H1 (cell line): ENCODE data around the gene OXER1. TPM values are rescaled to one million over a fixed set of nuclear protein-coding genes. Genes with fewer than 3 reads are reported as not detected.

ENCODE experiments used
- ATF3 ChIP-seq: IDR thresholded peaks from 2 replicates; pipeline ENCODE4 v1.6.1; 2011; ENCODE audit warnings: low read depth, mild to moderate bottlenecking, low read length; ENCODE audit not compliant: insufficient read depth
- BCL11A ChIP-seq, 2 experiments: IDR thresholded peaks; one replicate each; pipeline ENCODE4 v1.6.1; 2011; ENCODE audit warnings: low read depth in 2 of 2, low read length in 2 of 2, mild to moderate bottlenecking in 2 of 2
- CHD7 ChIP-seq: fragments of 300-600 bp; sonication (generic); IDR thresholded peaks from 2 replicates; pipeline ENCODE4 v1.7.1; 2012; ENCODE audit warnings: low read length, moderate library complexity, mild to moderate bottlenecking, inconsistent platforms; ENCODE audit not compliant: insufficient replicate concordance
- EGR1 ChIP-seq: IDR thresholded peaks from 2 replicates; pipeline ENCODE4 v1.6.1; 2011; ENCODE audit warnings: low read depth, low read length, borderline replicate concordance
- FOSL1 ChIP-seq: IDR thresholded peaks from 2 replicates; pipeline ENCODE4 v1.6.1; 2011; ENCODE audit warnings: mild to moderate bottlenecking, low read depth, low read length, moderate library complexity; ENCODE audit not compliant: insufficient read depth
- GABPA ChIP-seq: IDR thresholded peaks from 2 replicates; pipeline ENCODE4 v1.6.1; 2011; ENCODE audit warnings: mild to moderate bottlenecking, low read length, moderate library complexity, borderline replicate concordance; ENCODE audit not compliant: insufficient read depth
- GTF2F1 ChIP-seq: IDR thresholded peaks from 2 replicates; pipeline ENCODE4 v1.6.1; 2012; ENCODE audit warnings: low read depth, low read length, improper control_type of control experiment, borderline replicate concordance
- HDAC6 ChIP-seq: IDR thresholded peaks from one replicate; pipeline ENCODE4 v1.7.1; 2012; ENCODE audit warnings: low read depth, mild to moderate bottlenecking, inconsistent platforms, low read length, moderate library complexity
- JUN ChIP-seq: IDR thresholded peaks from 2 replicates; pipeline ENCODE4 v1.6.1; 2011; ENCODE audit warnings: low read depth, mild to moderate bottlenecking, improper control_type of control experiment, low read length
- KDM4A ChIP-seq: IDR thresholded peaks from one replicate; pipeline ENCODE4 v1.7.1; 2012; ENCODE audit warnings: low read depth, mild to moderate bottlenecking, moderate library complexity, low read length, inconsistent platforms; ENCODE audit not compliant: severe bottlenecking
- TBP ChIP-seq: IDR thresholded peaks from 2 replicates; pipeline ENCODE4 v1.6.1; 2011; ENCODE audit warnings: low read depth, low read length, improper control_type of control experiment
- YY1 ChIP-seq: IDR thresholded peaks from 2 replicates; pipeline ENCODE4 v1.6.1; 2011; ENCODE audit warnings: low read depth, mild to moderate bottlenecking, low read length
- polyA plus RNA-seq, 7 experiments: library from polyadenylated mRNA; depleted of rRNA in 3 of 7; stranded (reverse) in 5 of 7; unstranded in 2 of 7; fragments of >200 nt in 5 of 7; fragments of 200-250 nt in 2 of 7; gene quantifications; 1 replicate in 5 of 7; 2 replicates in 1 of 7; 4 replicates in 1 of 7; pipeline versions ENCODE4 v1.2.1 to v1.2.3, GENCODE V29; 2011 to 2013; ENCODE audit warnings: missing spikeins in 2 of 7, mixed read lengths in 2 of 7
- total RNA-seq: library from RNA; stranded (reverse); fragmentation: NEBNext Ultra II Directional; extraction: Animal tissue kit (Norgen Biotek cat#: 25700); gene quantifications from 2 replicates; pipeline ENCODE4 v1.2.1, GENCODE V29; 2021

OXER1 gene
- total and polyA plus RNA-seq, 2 of the 8 experiments (the other 6 are each of a cell fraction or from before 2014, with no cell fraction given) = 1.2 to 2.9 TPM

- TF ChIP-seq CHD7 (no peak), FOSL1 (no peak), KDM4A (no peak), GABPA (no peak), YY1 (no peak), BCL11A (IDR thresholded peaks at IDR 0.05; ENCODE audit: low read depth in 2 of 2, low read length in 2 of 2) (no peak), JUN (no peak), HDAC6 (no peak), EGR1 (no peak), GTF2F1 (no peak), TBP (no peak), ATF3 (no peak)
These were observed 24.5 kb upstream of the OXER1 start (continued) for GRCh38 chr2:42788478-42788793.
